Muscle layer of colon (tissue), 2 donors: Measurements from ENCODE around the gene DSG3.

Source experiments
- H3K27ac ChIP-seq: one replicate; pipeline ENCODE4 v1.7.0; 2013; ENCODE audit warnings: low read depth, mild to moderate bottlenecking, low read length, moderate library complexity
- H3K27me3 ChIP-seq, 2 donors: one replicate each; pipeline ENCODE4 v1.7.0; 2013; ENCODE audit warnings: low read length in 2 of 2, mild to moderate bottlenecking in 2 of 2; ENCODE audit not compliant: insufficient read depth in 2 of 2, control insufficient read depth in 1 of 2
- H3K36me3 ChIP-seq: one replicate; pipeline ENCODE4 v1.7.0; 2013; ENCODE audit warnings: mild to moderate bottlenecking, low read length; ENCODE audit not compliant: insufficient read depth
- H3K4me1 ChIP-seq: one replicate; pipeline ENCODE4 v1.7.0; 2013; ENCODE audit warnings: mild to moderate bottlenecking, low read length; ENCODE audit not compliant: insufficient read depth
- H3K4me3 ChIP-seq, 2 donors: one replicate each; pipeline ENCODE4 v1.7.0; 2013; ENCODE audit warnings: low read length in 2 of 2, low read depth in 1 of 2, mild to moderate bottlenecking in 1 of 2, moderate library complexity in 1 of 2
- H3K9ac ChIP-seq: one replicate; pipeline ENCODE4 v1.7.0; 2013; ENCODE audit warnings: low read length
- H3K9me3 ChIP-seq: one replicate; pipeline ENCODE4 v1.7.0; 2013; ENCODE audit warnings: mild to moderate bottlenecking, low read length
- donor health status: abdominal sarcoma.
- donor health status: Adenocarcinoma of cecum.

Gene DSG3, protein sequence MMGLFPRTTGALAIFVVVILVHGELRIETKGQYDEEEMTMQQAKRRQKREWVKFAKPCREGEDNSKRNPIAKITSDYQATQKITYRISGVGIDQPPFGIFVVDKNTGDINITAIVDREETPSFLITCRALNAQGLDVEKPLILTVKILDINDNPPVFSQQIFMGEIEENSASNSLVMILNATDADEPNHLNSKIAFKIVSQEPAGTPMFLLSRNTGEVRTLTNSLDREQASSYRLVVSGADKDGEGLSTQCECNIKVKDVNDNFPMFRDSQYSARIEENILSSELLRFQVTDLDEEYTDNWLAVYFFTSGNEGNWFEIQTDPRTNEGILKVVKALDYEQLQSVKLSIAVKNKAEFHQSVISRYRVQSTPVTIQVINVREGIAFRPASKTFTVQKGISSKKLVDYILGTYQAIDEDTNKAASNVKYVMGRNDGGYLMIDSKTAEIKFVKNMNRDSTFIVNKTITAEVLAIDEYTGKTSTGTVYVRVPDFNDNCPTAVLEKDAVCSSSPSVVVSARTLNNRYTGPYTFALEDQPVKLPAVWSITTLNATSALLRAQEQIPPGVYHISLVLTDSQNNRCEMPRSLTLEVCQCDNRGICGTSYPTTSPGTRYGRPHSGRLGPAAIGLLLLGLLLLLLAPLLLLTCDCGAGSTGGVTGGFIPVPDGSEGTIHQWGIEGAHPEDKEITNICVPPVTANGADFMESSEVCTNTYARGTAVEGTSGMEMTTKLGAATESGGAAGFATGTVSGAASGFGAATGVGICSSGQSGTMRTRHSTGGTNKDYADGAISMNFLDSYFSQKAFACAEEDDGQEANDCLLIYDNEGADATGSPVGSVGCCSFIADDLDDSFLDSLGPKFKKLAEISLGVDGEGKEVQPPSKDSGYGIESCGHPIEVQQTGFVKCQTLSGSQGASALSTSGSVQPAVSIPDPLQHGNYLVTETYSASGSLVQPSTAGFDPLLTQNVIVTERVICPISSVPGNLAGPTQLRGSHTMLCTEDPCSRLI

DNA sequence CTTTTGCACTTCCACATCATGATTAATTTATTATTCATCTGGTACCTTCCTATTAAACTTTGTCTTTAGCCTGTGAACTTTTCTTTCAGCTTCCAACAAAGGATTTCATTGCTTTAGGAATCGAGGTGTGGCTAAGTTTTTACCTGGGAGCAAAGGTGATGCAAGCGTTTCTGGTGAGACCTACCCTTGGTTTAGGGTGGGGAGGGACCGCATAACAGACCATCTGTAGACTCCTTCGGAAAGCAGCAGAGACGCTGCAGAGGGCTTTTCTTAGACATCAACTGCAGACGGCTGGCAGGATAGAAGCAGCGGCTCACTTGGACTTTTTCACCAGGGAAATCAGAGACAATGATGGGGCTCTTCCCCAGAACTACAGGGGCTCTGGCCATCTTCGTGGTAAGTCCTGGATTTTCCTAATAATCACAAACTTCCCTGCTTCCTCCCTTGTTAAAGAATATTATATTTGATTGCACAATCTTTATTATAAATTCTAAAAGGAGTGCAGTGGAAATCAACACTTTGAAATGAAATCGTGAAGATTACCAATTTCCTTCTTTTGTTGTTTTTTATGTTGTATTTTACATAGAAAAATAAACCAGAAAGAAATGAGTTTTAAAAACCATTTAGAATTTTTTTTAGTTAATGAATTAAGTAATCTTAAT is at the start of gene DSG3:
Gene DSG3, plus strand, starts transcription at position 212 of the 662 bp plus-strand sequence. Its CDS starts 137 bp downstream, at position 349.
- Histone ChIP-seq H3K9ac (no peak within 1 kb of the TSS), H3K4me3 (no peak within 1 kb of the TSS), H3K27ac (no peak within 1 kb of the TSS)

DNA sequence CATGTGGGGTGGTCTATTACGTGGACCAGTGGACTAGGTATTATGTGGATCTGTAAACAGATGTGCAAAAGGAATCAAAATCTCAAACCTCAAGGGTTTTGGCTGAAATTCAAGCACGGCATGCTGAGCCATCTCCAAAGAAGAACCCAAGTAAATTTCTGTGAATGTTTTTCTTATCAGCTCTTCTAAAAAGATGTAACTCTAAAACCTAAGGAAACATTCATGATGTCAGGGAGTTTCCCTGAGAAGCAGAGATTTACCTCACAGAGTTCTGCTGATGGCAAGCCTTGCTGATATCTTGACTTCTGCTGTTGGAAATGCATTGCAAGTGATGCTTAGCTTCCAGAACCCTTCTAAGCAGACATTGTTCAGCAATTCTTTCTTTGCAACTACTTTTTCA is 49.4 kb upstream of the DSG3 start:
- no peaks in the 10 kb centered on the region for H3K36me3 ChIP-seq
- H3K4me3 ChIP-seq: no peak overlapping the region
- H3K9ac ChIP-seq: no peak overlapping the region
- no peaks in the 10 kb centered on the region for H3K9me3 ChIP-seq
- no peak overlapping the region for H3K27ac ChIP-seq
- peaks cover 6% of the 10 kb centered on the region for H3K4me1 ChIP-seq
- H3K27me3 ChIP-seq: no peaks in the 10 kb centered on the region

More for the DNA sequence above, at the start of gene DSG3:
- no peaks in the 10 kb centered on the region for H3K36me3 ChIP-seq
- H3K9me3 ChIP-seq: no peaks in the 10 kb centered on the region
- no peaks in the 10 kb centered on the region for H3K4me1 ChIP-seq
- H3K27me3 ChIP-seq: no peaks in the 10 kb centered on the region

DNA sequence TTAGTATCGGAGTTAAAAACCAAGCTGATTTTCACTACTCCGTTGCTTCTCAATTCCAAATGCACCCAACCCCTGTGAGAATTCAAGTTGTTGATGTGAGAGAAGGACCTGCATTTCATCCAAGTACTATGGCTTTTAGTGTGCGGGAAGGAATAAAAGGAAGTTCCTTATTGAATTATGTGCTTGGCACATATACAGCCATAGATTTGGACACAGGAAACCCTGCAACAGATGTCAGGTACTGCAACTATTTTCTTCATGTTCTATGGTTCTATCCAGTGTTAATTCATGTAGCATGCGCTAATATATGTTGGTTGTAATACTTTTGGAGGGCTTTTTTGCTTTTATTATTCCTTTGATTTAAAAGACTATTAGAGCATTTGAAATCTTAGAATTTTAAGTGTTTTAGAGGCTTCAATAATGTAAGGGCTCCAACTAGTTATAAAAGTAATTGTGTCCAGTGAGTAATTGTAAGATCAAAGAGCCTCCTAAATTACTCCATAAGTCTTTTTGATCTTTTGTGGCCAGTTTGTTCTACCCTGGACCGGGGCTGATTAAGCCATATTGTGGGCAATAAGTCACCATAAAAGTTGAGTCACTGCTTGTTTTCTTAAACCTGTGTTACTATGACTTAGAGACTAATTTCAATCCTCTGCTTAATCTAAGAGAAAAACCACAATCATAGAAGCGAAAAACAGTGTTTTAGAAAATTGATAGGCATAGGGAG is 48.1 kb upstream of the DSG3 start:
- H3K36me3 ChIP-seq: no peaks in the 10 kb centered on the region
- H3K4me3 ChIP-seq: no peak overlapping the region
- H3K9ac ChIP-seq: no peak overlapping the region
- H3K4me1 ChIP-seq: peaks cover 6% of the 10 kb centered on the region
- no peaks in the 10 kb centered on the region for H3K27me3 ChIP-seq
- no peak overlapping the region for H3K27ac ChIP-seq
- no peaks in the 10 kb centered on the region for H3K9me3 ChIP-seq

DNA sequence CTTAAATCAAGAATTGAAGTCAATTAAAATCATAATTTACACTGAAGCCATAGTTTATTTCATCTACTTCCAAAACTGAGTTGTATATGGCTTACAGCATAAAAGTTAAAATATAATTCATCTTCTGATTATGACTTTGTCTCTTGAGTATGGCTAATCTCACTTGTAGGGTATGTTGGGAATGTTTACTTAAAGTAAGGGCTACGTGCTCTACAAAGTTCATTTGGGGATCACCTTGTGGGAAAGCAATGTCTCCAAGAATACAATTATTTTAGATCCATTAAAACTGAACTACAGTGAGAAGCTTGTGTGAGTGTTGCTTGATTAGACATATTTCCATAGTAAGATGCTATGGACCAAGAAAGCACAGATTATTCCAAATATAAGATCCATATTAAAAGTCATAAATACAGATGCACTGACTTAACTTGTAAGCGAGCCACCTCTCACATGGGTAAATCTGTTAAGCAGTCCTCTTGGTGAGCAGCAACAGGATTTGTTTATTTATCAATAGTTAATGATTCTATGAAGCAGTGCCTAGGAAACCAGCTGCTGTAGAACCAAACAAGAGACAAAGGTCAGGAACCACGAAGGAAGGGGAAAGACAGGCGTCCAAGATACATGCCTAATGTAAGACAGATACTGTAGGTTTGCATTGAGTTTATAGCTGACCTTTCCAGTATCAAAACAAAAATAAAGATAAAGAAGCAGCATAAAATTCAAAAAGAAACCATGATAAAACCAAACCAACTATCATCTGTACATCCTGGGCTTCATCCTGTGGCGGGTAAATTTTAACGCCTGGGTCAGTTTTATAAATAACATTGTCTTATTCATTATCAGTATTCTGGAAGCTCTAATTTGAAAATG is 46.1 kb upstream of the DSG3 start:
- Histone ChIP-seq H3K9me3 (no peaks in the 10 kb centered on the region), H3K4me3 (no peak overlapping the region), H3K27ac (no peak overlapping the region), H3K27me3 (no peaks in the 10 kb centered on the region), H3K36me3 (no peaks in the 10 kb centered on the region), H3K9ac (no peak overlapping the region), H3K4me1 (peaks cover 6% of the 10 kb centered on the region)

DNA sequence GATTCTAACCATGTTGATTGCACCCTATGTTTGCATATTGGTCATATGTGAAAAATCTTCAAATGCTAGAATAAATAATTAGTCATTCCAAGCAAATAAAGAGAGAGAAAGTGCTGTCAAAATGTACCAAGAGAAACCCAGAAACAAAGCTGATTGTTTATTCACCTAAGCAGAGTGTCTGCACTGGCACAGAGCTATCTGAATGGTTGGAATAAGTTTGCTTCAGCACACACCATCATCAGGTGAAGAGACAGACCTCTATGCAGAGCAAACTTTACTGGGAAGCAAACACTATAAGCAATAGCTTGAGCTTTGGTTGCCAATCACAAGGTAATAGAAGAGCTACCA is 45.5 kb upstream of the DSG3 start:
- Histone ChIP-seq H3K4me3 (no peak overlapping the region), H3K36me3 (no peaks in the 10 kb centered on the region), H3K4me1 (peaks cover 1% of the 10 kb centered on the region), H3K27me3 (no peaks in the 10 kb centered on the region), H3K27ac (no peak overlapping the region), H3K9ac (no peak overlapping the region), H3K9me3 (no peaks in the 10 kb centered on the region)

DNA sequence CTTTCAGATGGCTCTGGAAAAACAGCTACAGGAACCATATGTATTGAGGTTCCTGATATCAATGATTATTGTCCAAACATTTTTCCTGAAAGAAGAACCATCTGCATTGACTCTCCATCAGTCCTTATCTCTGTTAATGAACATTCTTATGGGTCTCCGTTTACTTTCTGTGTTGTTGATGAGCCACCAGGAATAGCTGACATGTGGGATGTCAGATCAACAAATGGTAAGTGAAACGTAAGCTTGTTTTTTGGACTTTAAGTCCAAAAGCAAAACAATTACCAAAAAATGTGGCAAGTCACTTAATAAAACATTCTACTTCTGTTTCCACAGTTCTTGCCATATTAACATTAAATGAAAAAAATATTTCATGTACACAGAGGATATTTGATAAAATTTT is 44.1 kb upstream of the DSG3 start:
- Histone ChIP-seq H3K9me3 (no peaks in the 10 kb centered on the region), H3K27ac (no peak overlapping the region), H3K9ac (no peak overlapping the region), H3K27me3 (no peaks in the 10 kb centered on the region), H3K36me3 (no peaks in the 10 kb centered on the region), H3K4me1 (no peaks in the 10 kb centered on the region), H3K4me3 (no peak overlapping the region)

DNA sequence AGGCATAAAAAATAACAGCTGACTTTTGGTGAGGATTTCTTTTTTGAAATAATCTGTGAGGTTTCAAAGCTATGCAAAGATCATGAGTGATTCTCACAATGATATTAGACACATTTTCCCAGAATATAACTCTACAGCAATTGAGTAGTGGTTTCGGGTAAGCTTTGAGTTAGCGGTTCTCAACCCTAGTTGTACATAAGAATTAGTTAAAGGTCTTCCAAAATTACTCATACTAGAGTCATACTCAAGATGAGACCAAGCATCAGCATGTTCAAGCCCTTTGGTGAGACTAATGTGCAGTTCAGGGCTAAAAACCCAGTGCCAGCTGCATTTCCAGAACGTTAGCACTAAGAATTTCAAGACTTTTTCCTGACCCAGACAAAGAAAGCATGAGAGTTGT is 39.9 kb upstream of the DSG3 start:
- Histone ChIP-seq H3K9me3 (no peaks in the 10 kb centered on the region), H3K4me3 (no peak overlapping the region), H3K36me3 (no peaks in the 10 kb centered on the region), H3K4me1 (no peaks in the 10 kb centered on the region), H3K9ac (no peak overlapping the region), H3K27me3 (no peaks in the 10 kb centered on the region), H3K27ac (no peak overlapping the region)

DNA sequence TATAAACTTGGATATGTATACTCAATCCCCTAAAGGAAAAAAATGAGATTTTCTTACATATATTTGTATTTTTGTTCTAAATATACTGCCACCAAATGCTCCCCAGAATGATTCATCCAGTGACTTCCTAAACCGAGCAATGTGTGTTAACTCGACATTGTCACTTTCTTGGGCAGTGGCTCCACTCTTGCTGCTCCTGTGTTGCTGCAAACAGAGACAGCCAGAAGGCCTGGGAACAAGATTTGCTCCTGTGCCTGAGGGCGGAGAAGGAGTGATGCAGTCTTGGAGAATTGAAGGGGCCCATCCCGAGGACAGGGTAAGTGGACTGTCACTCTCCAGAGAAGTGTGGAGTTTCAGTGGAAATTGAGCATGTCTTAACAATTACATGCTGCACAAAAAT is 38.3 kb upstream of the DSG3 start:
- H3K4me3 ChIP-seq: no peak overlapping the region
- H3K36me3 ChIP-seq: no peaks in the 10 kb centered on the region
- no peak overlapping the region for H3K27ac ChIP-seq
- H3K4me1 ChIP-seq: no peaks in the 10 kb centered on the region
- no peak overlapping the region for H3K9ac ChIP-seq
- H3K27me3 ChIP-seq: no peaks in the 10 kb centered on the region
- H3K9me3 ChIP-seq: no peaks in the 10 kb centered on the region

DNA sequence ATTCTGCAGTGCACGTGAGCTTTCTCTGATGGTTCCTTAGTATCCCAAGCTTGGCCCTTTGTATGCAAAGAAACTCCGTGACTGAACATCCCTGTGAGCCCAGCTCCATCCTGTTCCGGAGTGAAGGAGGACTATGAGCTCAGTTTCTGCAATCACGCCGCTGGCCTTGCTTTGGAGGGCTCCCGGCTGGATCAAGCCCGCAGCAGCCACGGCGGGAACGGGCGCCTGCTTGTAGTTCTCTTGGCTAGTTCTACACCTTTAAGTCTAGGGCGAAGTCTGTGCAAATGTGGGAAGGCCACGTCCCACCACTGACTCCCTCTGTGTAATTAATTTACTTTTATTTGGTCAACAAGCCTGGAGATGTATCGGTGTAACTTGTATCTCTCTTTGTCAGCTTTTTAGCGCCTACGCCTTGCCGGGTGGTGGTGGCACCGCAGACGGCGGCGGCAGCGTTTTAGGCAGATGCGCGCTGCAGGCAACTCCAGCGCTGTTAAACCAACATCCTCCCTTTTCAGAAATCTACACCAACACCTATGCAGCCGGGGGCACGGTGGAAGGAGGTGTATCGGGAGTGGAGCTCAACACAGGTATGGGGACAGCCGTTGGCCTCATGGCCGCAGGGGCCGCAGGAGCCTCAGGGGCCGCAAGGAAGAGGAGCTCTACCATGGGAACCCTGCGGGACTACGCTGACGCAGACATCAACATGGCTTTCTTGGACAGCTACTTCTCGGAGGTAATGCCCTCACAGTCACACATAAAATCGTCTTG is 36.6 kb upstream of the DSG3 start:
- H3K4me3 ChIP-seq: no peak overlapping the region
- H3K27me3 ChIP-seq: no peaks in the 10 kb centered on the region
- H3K9me3 ChIP-seq: no peaks in the 10 kb centered on the region
- H3K36me3 ChIP-seq: no peaks in the 10 kb centered on the region
- H3K9ac ChIP-seq: no peak overlapping the region
- H3K4me1 ChIP-seq: no peaks in the 10 kb centered on the region
- H3K27ac ChIP-seq: no peak overlapping the region

DNA sequence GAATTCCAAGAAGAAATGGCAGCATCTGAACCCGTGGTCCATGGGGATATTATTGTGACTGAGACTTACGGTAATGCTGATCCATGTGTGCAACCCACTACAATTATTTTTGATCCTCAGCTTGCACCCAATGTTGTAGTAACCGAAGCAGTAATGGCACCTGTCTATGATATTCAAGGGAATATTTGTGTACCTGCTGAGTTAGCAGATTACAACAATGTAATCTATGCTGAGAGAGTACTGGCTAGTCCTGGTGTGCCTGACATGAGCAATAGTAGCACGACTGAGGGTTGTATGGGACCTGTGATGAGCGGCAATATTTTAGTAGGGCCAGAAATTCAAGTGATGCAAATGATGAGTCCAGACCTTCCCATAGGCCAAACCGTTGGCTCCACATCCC is 34.4 kb upstream of the DSG3 start:
- Histone ChIP-seq H3K36me3 (no peaks in the 10 kb centered on the region), H3K9ac (no peak overlapping the region), H3K27ac (no peak overlapping the region), H3K4me1 (no peaks in the 10 kb centered on the region), H3K9me3 (no peaks in the 10 kb centered on the region), H3K27me3 (no peaks in the 10 kb centered on the region), H3K4me3 (no peak overlapping the region)
